OCI-LY7 (cell line): ENCODE measurements around the gene SEZ6. TPM values are rescaled to one million over a fixed set of nuclear protein-coding genes. Genes with fewer than 3 reads are reported as not detected.

Experiments
- BruUV-seq: library from RNA; stranded (reverse); fragments of 400-500 nt; replicated peaks from 2 replicates; lab custom pipeline; 2021; lab: Mats Ljungman, UMichigan
- CTCF ChIA-PET: fragments of 300-600 bp; sonication (Branson Sonifier 250); formaldehyde crosslinking; loops from one replicate; lab custom pipeline; 2022; ENCODE audit warnings: antibody characterized with exemption; ENCODE audit not compliant: unreplicated experiment; lab: Charles Lee
- POLR2A ChIA-PET: fragments of 300-600 bp; sonication (Branson Sonifier 250); formaldehyde crosslinking; loops from one replicate; lab custom pipeline; 2022; ENCODE audit warnings: antibody characterized with exemption; lab: Charles Lee
- DNase-seq: peaks from one replicate; pipeline ENCODE4 v3.0.0-alpha.2; 2015; ENCODE audit warnings: low spot score
- H2AFZ ChIP-seq: fragments of 200-600 bp; sonication (generic), shearing (Covaris generic); 2 replicates; pipeline ENCODE4 v1.6.1; 2014; ENCODE audit warnings: mild to moderate bottlenecking, antibody characterized with exemption, low read length, moderate library complexity
- H3K27ac ChIP-seq: fragments of 200-600 bp; sonication (generic); 2 replicates; pipeline ENCODE4 v1.5.1; 2014; ENCODE audit warnings: mixed run types, low read depth, mild to moderate bottlenecking, moderate library complexity, low read length, inconsistent platforms; ENCODE audit not compliant: poor library complexity, severe bottlenecking
- H3K36me3 ChIP-seq: fragments of 200-600 bp; sonication (generic); 2 replicates; pipeline ENCODE4 v1.6.1; 2014; ENCODE audit warnings: mild to moderate bottlenecking, antibody characterized with exemption, low read length, moderate library complexity, mixed read lengths; ENCODE audit not compliant: insufficient read depth
- H3K4me1 ChIP-seq: fragments of 200-600 bp; sonication (generic); 2 replicates; pipeline ENCODE4 v1.5.1; 2014; ENCODE audit warnings: mild to moderate bottlenecking, low read length; ENCODE audit not compliant: insufficient read depth, poor library complexity, severe bottlenecking
- H3K4me2 ChIP-seq: fragments of 200-600 bp; sonication (generic); 2 replicates; pipeline ENCODE4 v1.6.1; 2014; ENCODE audit warnings: mild to moderate bottlenecking, low read length
- H3K4me3 ChIP-seq: fragments of 200-600 bp; sonication (generic); 2 replicates; pipeline ENCODE4 v1.5.1; 2014; ENCODE audit warnings: mild to moderate bottlenecking, low read depth, low read length; ENCODE audit not compliant: poor library complexity, severe bottlenecking
- H3K79me2 ChIP-seq: fragments of 200-600 bp; sonication (generic); 2 replicates; pipeline ENCODE4 v1.6.1; 2016; ENCODE audit warnings: low read depth, mild to moderate bottlenecking, low read length, moderate library complexity, mixed read lengths; ENCODE audit not compliant: insufficient read depth
- H3K9me2 ChIP-seq: fragments of 200-600 bp; sonication (generic); 2 replicates; pipeline ENCODE4 v1.6.1; 2016; ENCODE audit warnings: mild to moderate bottlenecking, low read length, mixed read lengths; ENCODE audit not compliant: insufficient read depth
- H3K9me3 ChIP-seq: fragments of 200-600 bp; sonication (generic); 2 replicates; pipeline ENCODE4 v1.6.1; 2014; ENCODE audit warnings: mild to moderate bottlenecking, mixed run types, low read length, mixed read lengths
- H4K20me1 ChIP-seq: fragments of 200-600 bp; sonication (generic); 2 replicates; pipeline ENCODE4 v1.6.1; 2014; ENCODE audit warnings: mild to moderate bottlenecking, antibody characterized with exemption, low read length, moderate library complexity, mixed read lengths; ENCODE audit not compliant: insufficient read depth
- EZH2phosphoT487 ChIP-seq: fragments of 200-600 bp; sonication (generic); IDR thresholded peaks from 2 replicates; pipeline ENCODE4 v1.6.1; 2018; ENCODE audit warnings: low read depth, borderline replicate concordance, mild to moderate bottlenecking, mixed run types, antibody characterized with exemption, low read length, moderate library complexity, mixed read lengths
- intact Hi-C: fragments of 100-400 bp; cut with micrococcal nuclease; formaldehyde crosslinking; loops from one replicate; pipeline ENCODE4 v1.10.0; 2022; ENCODE audit not compliant: unreplicated experiment
- total RNA-seq, 2 experiments: library from RNA; depleted of rRNA in 1 of 2; stranded (reverse); fragments of >200 nt in 1 of 2; shearing (Covaris generic) in 1 of 2; gene quantifications; 2 replicates each; pipeline ENCODE4 v1.2.3, GENCODE V29; 2014 to 2022
- TF ChIP-seq, protein P1 (sequence below): fragments of 200-600 bp; sonication (generic); conservative IDR thresholded peaks from 2 replicates; pipeline ENCODE4 v1.5.1; 2014; ENCODE audit warnings: mild to moderate bottlenecking, antibody characterized with exemption, low read length, moderate library complexity, mixed read lengths

SEZ6 gene
- total RNA-seq, 2 experiments from 2014 or later = not detected

GRCh38 chr17:28957277-28957991 lies 48.4 kb downstream of the SEZ6 start:
- Histone ChIP-seq H2AFZ (no peak overlapping the region), H3K4me1 (peaks cover 10% of the 10 kb centered on the region), H3K4me2 (no peak overlapping the region), H3K36me3 (no peaks in the 10 kb centered on the region), H4K20me1 (no peaks in the 10 kb centered on the region), H3K9me2 (no peaks in the 10 kb centered on the region), H3K9me3 (no peaks in the 10 kb centered on the region), H3K79me2 (no peaks in the 10 kb centered on the region), H3K4me3 (no peak overlapping the region), H3K27ac (no peak overlapping the region)
- no peak for DNase-seq
- ChIA-PET CTCF (interaction anchor here (0.6 kb wide), 1 partner anchor 203 kb away, joined by 3 read pairs; no protein-coding TSS in a partner anchor), POLR2A (no interaction called here)
- TF ChIP-seq, protein P1, sequence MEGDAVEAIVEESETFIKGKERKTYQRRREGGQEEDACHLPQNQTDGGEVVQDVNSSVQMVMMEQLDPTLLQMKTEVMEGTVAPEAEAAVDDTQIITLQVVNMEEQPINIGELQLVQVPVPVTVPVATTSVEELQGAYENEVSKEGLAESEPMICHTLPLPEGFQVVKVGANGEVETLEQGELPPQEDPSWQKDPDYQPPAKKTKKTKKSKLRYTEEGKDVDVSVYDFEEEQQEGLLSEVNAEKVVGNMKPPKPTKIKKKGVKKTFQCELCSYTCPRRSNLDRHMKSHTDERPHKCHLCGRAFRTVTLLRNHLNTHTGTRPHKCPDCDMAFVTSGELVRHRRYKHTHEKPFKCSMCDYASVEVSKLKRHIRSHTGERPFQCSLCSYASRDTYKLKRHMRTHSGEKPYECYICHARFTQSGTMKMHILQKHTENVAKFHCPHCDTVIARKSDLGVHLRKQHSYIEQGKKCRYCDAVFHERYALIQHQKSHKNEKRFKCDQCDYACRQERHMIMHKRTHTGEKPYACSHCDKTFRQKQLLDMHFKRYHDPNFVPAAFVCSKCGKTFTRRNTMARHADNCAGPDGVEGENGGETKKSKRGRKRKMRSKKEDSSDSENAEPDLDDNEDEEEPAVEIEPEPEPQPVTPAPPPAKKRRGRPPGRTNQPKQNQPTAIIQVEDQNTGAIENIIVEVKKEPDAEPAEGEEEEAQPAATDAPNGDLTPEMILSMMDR = no peak
- no peak for TF ChIP-seq EZH2phosphoT487
- intact Hi-C loops = no loop called here
- BruUV-seq = no TSS peak

DNA sequence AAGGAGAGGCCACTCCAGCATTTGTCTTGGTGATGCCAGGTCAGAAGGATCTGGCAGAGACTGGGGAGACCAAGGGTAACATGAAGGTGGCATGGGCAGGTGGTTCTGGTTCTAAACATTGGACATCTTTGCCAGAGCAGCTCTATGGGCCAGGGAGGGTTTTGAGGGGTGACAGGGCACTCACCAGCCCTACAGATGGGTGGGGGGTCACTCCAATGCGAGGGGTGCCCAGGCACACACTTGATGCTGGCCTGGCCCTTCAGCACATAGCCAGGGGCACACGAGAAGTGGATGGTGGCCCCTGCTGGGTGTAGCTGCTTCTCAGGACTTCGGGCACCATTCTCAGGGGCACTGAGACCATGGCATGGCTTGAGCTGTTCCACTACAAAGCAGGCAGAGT lies 49.0 kb downstream of the SEZ6 start:
- Histone ChIP-seq H3K9me3 (no peaks in the 10 kb centered on the region), H3K4me2 (no peak overlapping the region), H4K20me1 (no peaks in the 10 kb centered on the region), H3K9me2 (no peaks in the 10 kb centered on the region), H3K36me3 (no peaks in the 10 kb centered on the region), H3K4me3 (no peak overlapping the region), H3K79me2 (no peaks in the 10 kb centered on the region), H3K27ac (no peak overlapping the region), H3K4me1 (peaks cover 10% of the 10 kb centered on the region), H2AFZ (no peak overlapping the region)
- no TSS peak for BruUV-seq
- CTCF ChIA-PET = no interaction called here
- POLR2A ChIA-PET = no interaction called here
- intact Hi-C loops = no loop called here
- no peak for DNase-seq
- TF ChIP-seq, protein P1 = no peak
- no peak for TF ChIP-seq EZH2phosphoT487

DNA sequence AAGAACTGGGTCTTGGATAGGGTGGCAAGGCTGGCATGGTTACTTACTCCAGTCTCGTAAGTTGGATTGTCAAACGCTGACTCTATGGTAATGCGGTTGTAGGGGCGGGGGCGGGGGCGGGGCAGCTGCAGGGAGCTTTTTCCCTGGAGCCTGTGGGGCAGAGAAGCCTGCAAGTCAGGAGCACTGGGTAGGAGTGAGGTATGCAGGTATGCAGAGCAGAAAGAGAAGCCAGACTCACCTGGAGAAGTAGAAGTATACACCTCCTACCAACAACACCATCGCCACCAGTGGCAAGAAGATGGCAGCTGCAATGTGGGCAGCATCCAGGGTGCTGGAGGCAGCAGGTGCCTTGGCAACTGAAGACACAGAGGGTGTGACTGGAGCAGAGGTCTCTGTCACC lies 49.7 kb downstream of the SEZ6 start:
- intact Hi-C loops = no loop called here
- CTCF ChIA-PET = no interaction called here

More for the DNA sequence above, 49.7 kb downstream of the SEZ6 start:
- no peaks in the 10 kb centered on the region for H4K20me1 ChIP-seq
- TF ChIP-seq, protein P1 = no peak
- TF ChIP-seq EZH2phosphoT487 = no peak
- H3K9me2 ChIP-seq = no peaks in the 10 kb centered on the region
- no peak overlapping the region for H3K4me2 ChIP-seq
- H3K79me2 ChIP-seq = no peaks in the 10 kb centered on the region
- peaks cover 10% of the 10 kb centered on the region for H3K4me1 ChIP-seq
- H3K9me3 ChIP-seq = no peaks in the 10 kb centered on the region
- DNase-seq = no peak
- H3K4me3 ChIP-seq = no peak overlapping the region
- no peaks in the 10 kb centered on the region for H3K36me3 ChIP-seq
- POLR2A ChIA-PET = no interaction called here
- no TSS peak for BruUV-seq
- no peak overlapping the region for H2AFZ ChIP-seq
- H3K27ac ChIP-seq = no peak overlapping the region
